ENCODE results near the gene ADPRS.

Gene ADPRS

DNA sequence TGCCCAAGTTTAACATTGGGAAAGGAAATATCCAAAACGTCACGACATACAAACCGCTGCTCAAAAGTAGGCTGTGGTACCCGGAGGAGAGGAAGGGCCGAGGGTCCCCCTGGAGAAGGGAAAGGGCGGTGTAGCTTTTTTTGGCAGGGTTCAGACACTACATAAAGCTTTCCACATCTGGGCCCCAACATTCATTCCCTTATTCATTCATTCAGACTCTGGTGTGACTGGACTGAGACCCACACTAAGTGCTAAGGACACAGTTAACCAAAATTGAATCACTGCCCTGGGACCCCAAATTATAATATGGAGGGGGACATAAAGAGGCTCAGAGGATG is 46.6 kb downstream of the ADPRS start:
- DNase-seq, result no peak

DNA sequence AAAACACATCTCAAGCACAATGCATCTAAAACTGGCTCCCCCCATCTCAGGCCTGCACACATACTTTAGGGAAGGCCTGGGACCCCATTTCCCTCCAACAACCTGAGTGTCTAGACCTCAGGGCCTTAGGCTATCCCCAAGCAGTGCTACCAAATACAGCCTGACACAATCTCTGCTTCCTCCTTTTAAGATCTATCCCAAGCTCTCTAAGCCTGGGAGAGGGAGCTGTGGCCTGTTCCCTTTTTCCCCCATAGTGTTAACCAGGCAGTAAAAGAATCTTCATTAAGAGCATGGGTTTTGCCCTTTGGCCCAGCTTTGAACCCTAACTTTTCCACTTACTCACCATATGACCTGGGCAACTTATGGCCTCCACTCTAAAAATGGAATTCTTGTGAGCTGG is 47.1 kb downstream of the ADPRS start:
- no peak for DNase-seq

DNA sequence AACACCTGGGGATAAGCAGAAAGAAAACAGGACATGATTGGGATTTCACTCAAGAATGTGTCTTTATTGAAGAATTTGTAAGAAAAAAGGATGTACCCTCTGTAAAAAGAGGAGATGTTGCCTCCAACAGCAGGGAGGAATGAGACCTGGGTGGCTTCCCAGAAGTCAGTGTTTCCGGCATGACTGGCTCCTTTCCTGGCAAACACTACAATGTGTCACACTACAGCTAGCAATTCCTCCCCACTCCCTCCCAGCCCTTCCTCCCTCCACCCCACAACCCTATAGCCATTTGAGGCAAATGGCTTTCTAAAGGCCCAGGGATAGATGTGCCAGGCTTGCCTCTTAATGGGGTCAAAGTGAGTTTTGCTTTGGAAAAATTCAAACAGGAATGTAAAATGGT is 47.8 kb downstream of the ADPRS start:
- DNase-seq, result no peak

DNA sequence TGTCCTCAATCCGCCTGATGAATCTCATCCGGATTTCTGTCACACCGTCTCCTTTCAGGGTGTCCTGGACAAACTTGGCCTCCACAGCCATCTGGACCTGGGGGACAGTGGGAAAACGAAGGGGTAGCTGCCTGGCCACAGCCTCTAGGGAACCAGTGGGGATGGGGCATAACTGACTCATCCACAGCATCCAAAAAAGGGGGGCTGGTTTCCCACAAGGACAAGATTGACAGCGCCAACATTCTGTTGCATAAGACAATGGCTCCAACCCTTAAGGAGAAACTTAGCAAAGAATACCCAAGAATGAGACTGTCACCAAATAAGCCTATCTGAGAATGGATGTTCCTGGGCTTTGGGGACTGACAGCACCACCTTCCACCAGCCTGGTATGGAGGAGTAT is 48.5 kb downstream of the ADPRS start:
- DNase-seq, result no peak

DNA sequence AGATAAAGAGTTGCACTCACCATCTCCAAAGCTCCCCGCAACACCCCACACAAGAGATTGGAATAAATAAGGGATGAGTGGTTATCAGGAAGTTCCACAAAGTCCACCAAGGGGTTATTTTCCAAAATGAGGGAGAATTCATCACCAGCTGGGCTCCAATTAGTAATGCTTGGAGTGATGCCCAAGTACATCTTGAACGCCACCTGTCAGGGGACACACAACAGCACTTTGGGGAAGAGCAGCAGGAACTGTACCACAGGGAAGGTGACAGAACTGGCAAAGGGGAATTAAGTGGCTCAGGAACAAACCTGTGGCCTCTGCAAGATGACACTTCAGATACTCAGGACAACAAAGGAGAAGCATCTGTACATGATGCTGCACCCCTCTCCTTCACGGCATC is 49.1 kb downstream of the ADPRS start:
- no peak for DNase-seq

DNA sequence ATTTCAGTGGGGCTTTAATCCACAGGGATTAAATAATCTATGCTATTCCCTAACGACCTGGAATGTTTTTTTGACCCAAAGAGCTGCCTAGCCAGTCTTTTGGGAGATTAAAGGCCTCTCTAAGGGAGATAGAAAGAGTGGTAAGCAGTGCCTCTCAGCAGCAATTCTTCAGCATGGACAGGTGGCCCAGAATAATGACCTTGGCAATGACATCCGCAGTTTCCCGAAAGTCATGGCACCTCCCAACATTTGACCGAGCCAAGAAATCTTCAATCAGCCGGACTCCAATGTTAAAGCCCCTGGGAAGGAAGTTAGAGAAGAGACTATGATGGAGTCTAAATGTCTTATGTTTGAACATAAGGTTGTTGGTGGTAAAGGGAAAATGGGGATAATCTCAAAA is 50.8 kb downstream of the ADPRS start:
- DNase-seq, result no peak

DNA sequence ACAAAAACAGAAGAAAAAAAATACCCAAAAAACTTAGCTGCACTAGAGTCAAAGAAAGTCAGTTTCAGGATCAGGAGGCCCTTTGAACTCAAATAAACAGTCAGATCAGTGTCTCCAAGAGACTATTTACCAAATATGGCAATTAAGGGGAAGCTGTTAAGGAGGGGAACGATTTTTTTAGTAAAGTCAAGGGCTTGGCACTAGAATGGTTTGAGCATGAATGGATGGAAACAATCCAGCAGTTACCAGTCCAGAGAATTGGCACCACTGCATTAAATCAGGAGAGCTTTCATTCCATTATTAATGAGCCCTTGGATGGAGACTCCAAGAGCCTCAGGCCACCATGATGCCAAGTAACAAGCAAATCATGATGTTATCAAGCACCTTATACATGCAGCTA is 53.4 kb downstream of the ADPRS start:
- no peak for DNase-seq

DNA sequence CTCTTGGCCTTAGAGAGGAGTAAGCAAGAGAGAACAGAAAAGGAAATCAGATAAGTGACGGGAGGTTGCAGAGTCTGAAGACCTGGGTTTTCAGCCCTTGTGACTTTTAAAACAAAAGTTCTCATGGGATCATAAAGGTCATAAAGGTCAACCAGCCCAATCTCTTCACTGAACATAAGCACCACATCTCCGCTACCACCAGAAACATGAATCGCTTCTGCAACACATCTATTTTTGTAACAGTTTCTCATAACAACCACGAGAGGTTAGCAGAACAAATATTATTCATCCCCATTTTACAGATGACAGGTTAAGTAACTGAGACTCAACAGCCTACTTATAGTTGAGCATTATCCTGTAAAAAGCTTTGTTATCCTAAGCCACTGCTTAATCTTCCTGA is 54.7 kb downstream of the ADPRS start:
- no peak for DNase-seq
